ENCODE data around the gene CTNNA3. TPM values are rescaled to one million over a fixed set of nuclear protein-coding genes. Genes with fewer than 3 reads are reported as not detected.

CTNNA3 gene
- total and polyA plus RNA-seq, 12 donors: 2.0 to 213 (median 171) TPM

DNA sequence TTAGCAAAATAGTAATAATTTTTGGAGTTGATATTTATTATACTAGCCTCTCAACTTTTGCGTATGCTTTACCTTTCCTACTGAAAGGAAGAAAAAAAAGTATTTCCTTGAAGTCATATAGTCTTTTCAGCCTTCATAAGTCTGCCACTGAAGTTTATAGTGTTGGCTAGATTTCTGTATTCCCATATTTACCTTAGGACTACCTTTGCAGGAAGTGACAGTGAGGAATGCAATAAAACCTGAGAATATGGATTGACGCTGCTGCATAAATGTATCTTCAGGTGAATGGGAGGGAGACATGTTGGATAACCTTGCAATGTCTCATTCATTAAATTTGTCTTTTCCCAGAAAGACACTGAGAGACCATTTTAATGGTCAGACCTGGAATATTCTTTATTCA is 776.7 kb downstream of the CTNNA3 start:
- H3K4me1 ChIP-seq: peaks cover 0 to 7% (median 0%) of the 10 kb centered on the region in 9 donors
- no peaks in the 10 kb centered on the region for H3K27me3 ChIP-seq
- no peaks in the 10 kb centered on the region for H3K36me3 ChIP-seq
- H3K27ac ChIP-seq: no peak overlapping the region
- H3K4me3 ChIP-seq: no peak overlapping the region
- DNase-seq: no peak
- WGBS, 2 donors: 94 to 96% methylated on average over 2 of the region's 2 CpGs
- TF ChIP-seq, protein P1, sequence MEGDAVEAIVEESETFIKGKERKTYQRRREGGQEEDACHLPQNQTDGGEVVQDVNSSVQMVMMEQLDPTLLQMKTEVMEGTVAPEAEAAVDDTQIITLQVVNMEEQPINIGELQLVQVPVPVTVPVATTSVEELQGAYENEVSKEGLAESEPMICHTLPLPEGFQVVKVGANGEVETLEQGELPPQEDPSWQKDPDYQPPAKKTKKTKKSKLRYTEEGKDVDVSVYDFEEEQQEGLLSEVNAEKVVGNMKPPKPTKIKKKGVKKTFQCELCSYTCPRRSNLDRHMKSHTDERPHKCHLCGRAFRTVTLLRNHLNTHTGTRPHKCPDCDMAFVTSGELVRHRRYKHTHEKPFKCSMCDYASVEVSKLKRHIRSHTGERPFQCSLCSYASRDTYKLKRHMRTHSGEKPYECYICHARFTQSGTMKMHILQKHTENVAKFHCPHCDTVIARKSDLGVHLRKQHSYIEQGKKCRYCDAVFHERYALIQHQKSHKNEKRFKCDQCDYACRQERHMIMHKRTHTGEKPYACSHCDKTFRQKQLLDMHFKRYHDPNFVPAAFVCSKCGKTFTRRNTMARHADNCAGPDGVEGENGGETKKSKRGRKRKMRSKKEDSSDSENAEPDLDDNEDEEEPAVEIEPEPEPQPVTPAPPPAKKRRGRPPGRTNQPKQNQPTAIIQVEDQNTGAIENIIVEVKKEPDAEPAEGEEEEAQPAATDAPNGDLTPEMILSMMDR (IDR thresholded peaks at IDR 0.05): no peak
- ATAC-seq: no peak
- no peaks in the 10 kb centered on the region for H3K9me3 ChIP-seq
- intact Hi-C loops (cut with DNase I): no loop called here

DNA sequence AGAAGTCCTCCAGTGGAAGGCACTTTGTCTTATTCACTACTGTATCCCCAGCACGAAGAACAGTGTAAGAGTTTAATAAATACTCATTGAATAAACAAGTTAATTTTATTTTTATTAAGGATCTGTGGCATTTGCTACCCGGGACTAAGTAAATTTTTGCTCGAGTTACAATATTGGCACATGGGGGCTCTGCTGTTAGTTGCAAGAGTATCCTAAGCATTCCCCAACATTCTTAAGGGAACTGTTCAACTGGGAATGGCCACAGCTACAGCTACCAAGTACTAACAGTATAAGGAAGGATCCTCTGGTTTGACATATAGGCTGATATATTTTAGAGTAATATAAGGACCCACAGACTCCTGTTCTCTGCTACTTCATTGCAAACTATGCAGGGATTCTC is 778.9 kb downstream of the CTNNA3 start:
- no peaks in the 10 kb centered on the region for H3K9me3 ChIP-seq
- no peak overlapping the region for H3K4me3 ChIP-seq
- H3K27ac ChIP-seq: no peak overlapping the region
- no peaks in the 10 kb centered on the region for H3K27me3 ChIP-seq
- intact Hi-C loops (cut with DNase I): no loop called here
- WGBS, 2 donors: 34 to 40% methylated on average over 3 of the region's 3 CpGs
- no peak for DNase-seq
- H3K4me1 ChIP-seq: peaks cover 0 to 7% (median 0%) of the 10 kb centered on the region in 9 donors
- no peak for ATAC-seq
- H3K36me3 ChIP-seq: no peaks in the 10 kb centered on the region
- TF ChIP-seq, protein P1 (IDR thresholded peaks at IDR 0.05): peak in 2 of 9 donors; percentile 15 to 16

DNA sequence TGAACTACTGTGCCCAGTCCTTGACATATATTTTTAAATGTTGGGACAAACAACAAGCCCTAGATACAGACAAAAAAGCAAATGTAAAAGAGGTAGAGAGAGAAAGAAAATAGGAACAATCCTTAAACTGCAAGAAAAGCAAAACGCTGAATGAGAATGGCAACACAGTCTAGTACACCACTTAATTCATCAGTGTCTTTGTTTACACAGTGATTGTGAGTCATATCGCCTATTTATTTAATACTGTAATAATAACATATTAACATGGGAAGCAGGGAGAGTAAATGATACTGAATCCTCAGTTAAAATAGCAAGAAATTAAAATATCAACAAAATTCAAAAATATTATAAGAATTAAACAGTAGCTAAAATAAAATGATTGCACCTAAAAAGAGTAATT is 780.0 kb downstream of the CTNNA3 start:
- DNase-seq: no peak
- peaks cover 0 to 7% (median 0%) of the 10 kb centered on the region in 9 donors for H3K4me1 ChIP-seq
- no peak overlapping the region for H3K4me3 ChIP-seq
- no peaks in the 10 kb centered on the region for H3K27me3 ChIP-seq
- no peaks in the 10 kb centered on the region for H3K9me3 ChIP-seq
- TF ChIP-seq, protein P1 (IDR thresholded peaks at IDR 0.05): no peak
- intact Hi-C loops (cut with DNase I): no loop called here
- ATAC-seq: no peak
- WGBS, 2 donors: 86 to 94% methylated on average over 2 of the region's 2 CpGs
- no peaks in the 10 kb centered on the region for H3K36me3 ChIP-seq
- H3K27ac ChIP-seq: no peak overlapping the region

DNA sequence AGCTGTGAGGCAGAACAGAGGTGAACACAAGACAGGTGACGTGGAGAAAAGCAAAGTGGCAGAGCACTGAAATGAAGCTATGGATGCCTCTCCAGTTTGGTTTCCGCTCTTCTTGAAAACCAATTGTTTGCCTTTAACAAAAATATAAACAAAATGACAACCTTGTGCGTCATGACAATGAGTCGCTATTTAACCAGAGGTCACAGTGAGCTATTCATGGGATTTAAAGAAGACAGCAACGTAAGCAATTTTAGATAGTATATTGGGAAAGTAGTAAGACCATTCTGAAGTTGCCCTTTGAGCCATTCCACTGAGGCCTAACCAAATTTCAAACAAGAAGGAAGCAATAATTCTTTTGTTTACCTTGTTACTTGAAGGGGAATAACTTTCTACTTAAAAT is 785.3 kb downstream of the CTNNA3 start:
- H3K36me3 ChIP-seq: no peaks in the 10 kb centered on the region
- H3K9me3 ChIP-seq: no peaks in the 10 kb centered on the region
- H3K4me1 ChIP-seq: peaks cover 0 to 6% (median 0%) of the 10 kb centered on the region in 9 donors
- no peaks in the 10 kb centered on the region for H3K27me3 ChIP-seq
- 88 to 92% methylated on average over 5 of the region's 5 CpGs for WGBS, 2 donors
- H3K27ac ChIP-seq: no peak overlapping the region
- DNase-seq (no peak), ATAC-seq (no peak)
- TF ChIP-seq, protein P1 (IDR thresholded peaks at IDR 0.05): no peak
- H3K4me3 ChIP-seq: no peak overlapping the region
- intact Hi-C loops (cut with DNase I): no loop called here
